Loucy (cell line): ENCODE measurements around the gene SDHAF2.

Source experiments
- H2AFZ ChIP-seq: fragments of 200-600 bp; sonication (generic); 2 replicates; pipeline ENCODE4 v1.6.0; 2016; ENCODE audit warnings: antibody characterized with exemption, mild to moderate bottlenecking, low read length, moderate library complexity
- H3F3A ChIP-seq: fragments of 200-600 bp; 2 replicates; pipeline ENCODE4 v1.6.0; 2016; ENCODE audit warnings: antibody characterized with exemption, low read depth, mild to moderate bottlenecking
- H3K27me3 ChIP-seq: fragments of 200-600 bp; sonication (generic); 2 replicates; pipeline ENCODE4 v1.6.1; 2014; ENCODE audit warnings: low read length, mild to moderate bottlenecking; ENCODE audit not compliant: insufficient read depth, poor library complexity, severe bottlenecking
- H3K36me3 ChIP-seq: fragments of 200-600 bp; sonication (generic); 2 replicates; pipeline ENCODE4 v1.6.1; 2016; ENCODE audit warnings: low read length; ENCODE audit not compliant: insufficient read depth
- H3K4me1 ChIP-seq: fragments of 200-600 bp; sonication (generic); 2 replicates; pipeline ENCODE4 v1.5.1; 2014; ENCODE audit warnings: low read length, mild to moderate bottlenecking; ENCODE audit not compliant: insufficient read depth, poor library complexity, severe bottlenecking
- H3K4me2 ChIP-seq: fragments of 200-600 bp; sonication (generic); 2 replicates; pipeline ENCODE4 v1.6.0; 2014; ENCODE audit warnings: antibody characterized with exemption, low read length, low read depth, mild to moderate bottlenecking; ENCODE audit not compliant: poor library complexity, severe bottlenecking
- H3K4me3 ChIP-seq: fragments of 200-600 bp; sonication (generic); 2 replicates; pipeline ENCODE4 v1.5.1; 2014; ENCODE audit warnings: low read length, mild to moderate bottlenecking, mixed read lengths; ENCODE audit not compliant: poor library complexity, severe bottlenecking
- H3K79me2 ChIP-seq: fragments of 200-600 bp; sonication (generic); 2 replicates; pipeline ENCODE4 v1.6.1; 2014; ENCODE audit warnings: low read length; ENCODE audit not compliant: insufficient read depth
- H3K9ac ChIP-seq: fragments of 200-600 bp; sonication (generic); 2 replicates; pipeline ENCODE4 v1.6.0; 2014; ENCODE audit warnings: mild to moderate bottlenecking, low read depth, low read length, moderate library complexity; ENCODE audit not compliant: poor library complexity, severe bottlenecking
- H3K9me2 ChIP-seq: fragments of 200-600 bp; sonication (generic); replicated peaks from 2 replicates; pipeline ENCODE4 v1.6.1; 2016; ENCODE audit warnings: low read depth, low read length, mixed read lengths
- H3K9me3 ChIP-seq: fragments of 200-600 bp; sonication (generic); 2 replicates; pipeline ENCODE4 v1.6.1; 2014; ENCODE audit warnings: mild to moderate bottlenecking, antibody characterized with exemption, low read length, low read depth; ENCODE audit not compliant: insufficient read depth
- H4K20me1 ChIP-seq: fragments of 200-600 bp; sonication (generic); 2 replicates; pipeline ENCODE4 v1.6.0; 2014; ENCODE audit warnings: antibody characterized with exemption, low read length, mild to moderate bottlenecking; ENCODE audit not compliant: insufficient read depth, poor library complexity, severe bottlenecking
- EZH2phosphoT487 ChIP-seq: fragments of 200-600 bp; IDR thresholded peaks from 2 replicates; pipeline ENCODE4 v1.6.1; 2018; ENCODE audit warnings: antibody characterized with exemption, mild to moderate bottlenecking, moderate library complexity, borderline replicate concordance
- TF ChIP-seq, protein P1 (sequence below): fragments of 200-600 bp; sonication (generic); conservative IDR thresholded peaks from 2 replicates; pipeline ENCODE4 v1.5.1; 2014; ENCODE audit warnings: mild to moderate bottlenecking, antibody characterized with exemption, low read length

The SDHAF2 gene

DNA sequence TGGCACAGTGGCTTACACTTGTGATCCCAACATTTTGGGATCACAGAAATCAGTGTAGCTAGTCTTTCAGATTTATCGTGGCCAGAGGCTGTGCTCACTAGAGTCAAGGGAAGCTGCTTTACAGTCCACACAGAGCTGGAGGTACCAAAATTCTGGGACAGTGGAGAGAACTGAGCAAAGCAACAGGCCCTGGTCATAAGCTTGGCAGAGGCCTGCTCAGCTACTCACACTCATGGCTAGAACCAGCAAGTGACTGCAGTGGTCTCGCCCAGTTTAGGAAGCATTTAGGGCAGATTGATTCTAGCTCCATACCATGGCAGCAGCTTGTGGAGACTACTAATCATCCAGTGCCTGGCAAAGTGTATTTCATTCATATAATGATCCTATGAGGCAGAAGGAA is 28.8 kb upstream of the SDHAF2 start:
- Histone ChIP-seq H3K4me2 (no peak overlapping the region), H3K36me3 (peaks cover 62% of the 10 kb centered on the region; the same call in 1 of the 2 replicates), H3K79me2 (no peaks in the 10 kb centered on the region), H2AFZ (no peak overlapping the region), H3K9ac (no peak overlapping the region), H3K4me1 (no peaks in the 10 kb centered on the region), H4K20me1 (peaks cover 3% of the 10 kb centered on the region), H3K27me3 (no peaks in the 10 kb centered on the region), H3K9me3 (no peaks in the 10 kb centered on the region), H3K9me2 (no peaks in the 10 kb centered on the region), H3K4me3 (no peak overlapping the region), H3F3A (peaks cover 3% of the 10 kb centered on the region; the same call in 1 of the 2 replicates)
- no peak for TF ChIP-seq EZH2phosphoT487
- TF ChIP-seq, protein P1, sequence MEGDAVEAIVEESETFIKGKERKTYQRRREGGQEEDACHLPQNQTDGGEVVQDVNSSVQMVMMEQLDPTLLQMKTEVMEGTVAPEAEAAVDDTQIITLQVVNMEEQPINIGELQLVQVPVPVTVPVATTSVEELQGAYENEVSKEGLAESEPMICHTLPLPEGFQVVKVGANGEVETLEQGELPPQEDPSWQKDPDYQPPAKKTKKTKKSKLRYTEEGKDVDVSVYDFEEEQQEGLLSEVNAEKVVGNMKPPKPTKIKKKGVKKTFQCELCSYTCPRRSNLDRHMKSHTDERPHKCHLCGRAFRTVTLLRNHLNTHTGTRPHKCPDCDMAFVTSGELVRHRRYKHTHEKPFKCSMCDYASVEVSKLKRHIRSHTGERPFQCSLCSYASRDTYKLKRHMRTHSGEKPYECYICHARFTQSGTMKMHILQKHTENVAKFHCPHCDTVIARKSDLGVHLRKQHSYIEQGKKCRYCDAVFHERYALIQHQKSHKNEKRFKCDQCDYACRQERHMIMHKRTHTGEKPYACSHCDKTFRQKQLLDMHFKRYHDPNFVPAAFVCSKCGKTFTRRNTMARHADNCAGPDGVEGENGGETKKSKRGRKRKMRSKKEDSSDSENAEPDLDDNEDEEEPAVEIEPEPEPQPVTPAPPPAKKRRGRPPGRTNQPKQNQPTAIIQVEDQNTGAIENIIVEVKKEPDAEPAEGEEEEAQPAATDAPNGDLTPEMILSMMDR: no peak

DNA sequence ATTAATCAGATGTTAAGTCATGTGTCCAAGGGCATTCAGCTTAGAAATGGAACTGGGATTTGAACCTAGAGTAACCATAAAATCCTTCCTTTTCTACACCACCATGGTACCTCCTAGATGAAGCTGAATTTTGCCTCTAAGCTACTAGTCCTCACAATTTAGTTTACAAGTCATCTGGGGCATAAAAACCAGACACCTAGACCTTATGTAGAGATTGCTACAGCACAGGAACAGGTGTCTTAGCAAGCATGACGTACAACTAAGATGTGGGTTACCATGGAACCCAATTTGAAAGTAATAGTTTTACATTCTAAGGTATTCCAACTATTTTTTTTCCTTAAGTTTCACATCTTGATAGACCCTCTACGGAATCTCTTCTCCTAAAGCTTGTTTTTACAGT is 28.4 kb upstream of the SDHAF2 start:
- no peak for TF ChIP-seq EZH2phosphoT487
- TF ChIP-seq, protein P1: no peak

DNA sequence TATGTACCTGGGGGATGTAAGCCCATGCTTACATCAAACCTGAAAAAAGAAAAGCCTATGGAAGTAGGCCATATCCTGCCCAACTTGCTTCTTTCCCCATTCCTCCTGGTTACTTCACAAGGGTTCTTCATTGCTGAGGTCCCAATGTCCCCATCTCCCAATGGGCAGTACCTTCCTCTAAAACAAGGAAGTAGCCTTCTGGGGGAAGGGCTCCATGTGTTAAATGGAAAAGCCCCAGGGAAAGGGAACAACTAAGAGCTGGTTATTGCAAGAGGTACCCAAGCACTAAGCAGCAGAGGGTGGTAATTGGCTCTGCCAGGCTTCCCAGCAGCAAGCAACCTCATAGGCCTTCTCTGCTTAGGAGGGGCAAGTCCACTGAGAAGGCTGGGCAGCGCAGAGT is 26.3 kb upstream of the SDHAF2 start:
- no peaks in the 10 kb centered on the region for H3K27me3 ChIP-seq
- H3K4me3 ChIP-seq: no peak overlapping the region
- peaks cover 80% of the 10 kb centered on the region; the same call in 1 of the 2 replicates for H3K36me3 ChIP-seq
- no peaks in the 10 kb centered on the region for H3K4me1 ChIP-seq
- H3K9me3 ChIP-seq: no peaks in the 10 kb centered on the region
- H3K9me2 ChIP-seq: no peaks in the 10 kb centered on the region
- no peak overlapping the region for H3K4me2 ChIP-seq
- no peak overlapping the region for H2AFZ ChIP-seq
- peaks cover 3% of the 10 kb centered on the region; the same call in 1 of the 2 replicates for H3F3A ChIP-seq
- H4K20me1 ChIP-seq: peaks cover 5% of the 10 kb centered on the region
- TF ChIP-seq, protein P1: no peak
- TF ChIP-seq EZH2phosphoT487: no peak
- H3K79me2 ChIP-seq: no peaks in the 10 kb centered on the region
- no peak overlapping the region for H3K9ac ChIP-seq

More for the DNA sequence above, 28.4 kb upstream of the SDHAF2 start:
- Histone ChIP-seq H3K36me3 (peaks cover 66% of the 10 kb centered on the region; the same call in 1 of the 2 replicates), H3F3A (peaks cover 3% of the 10 kb centered on the region; the same call in 1 of the 2 replicates), H3K9ac (no peak overlapping the region), H4K20me1 (peaks cover 5% of the 10 kb centered on the region), H2AFZ (no peak overlapping the region), H3K79me2 (no peaks in the 10 kb centered on the region), H3K9me3 (no peaks in the 10 kb centered on the region), H3K27me3 (no peaks in the 10 kb centered on the region), H3K4me2 (no peak overlapping the region), H3K9me2 (no peaks in the 10 kb centered on the region), H3K4me1 (no peaks in the 10 kb centered on the region), H3K4me3 (no peak overlapping the region)
